ENCODE results near the gene PMFBP1. TPM values are rescaled to one million over a fixed set of nuclear protein-coding genes. Genes with fewer than 3 reads are reported as not detected.

PMFBP1 gene
- total and polyA plus RNA-seq, 12 donors, result 0.15 to 2.4 (median 0.55) TPM

GRCh38 chr16:72169708-72170107, 2.2 kb downstream of the PMFBP1 start:
- H3K27ac ChIP-seq, result no peak overlapping the region
- no peak for TF ChIP-seq POLR2A (IDR thresholded peaks at IDR 0.05)
- TF ChIP-seq, protein P1, sequence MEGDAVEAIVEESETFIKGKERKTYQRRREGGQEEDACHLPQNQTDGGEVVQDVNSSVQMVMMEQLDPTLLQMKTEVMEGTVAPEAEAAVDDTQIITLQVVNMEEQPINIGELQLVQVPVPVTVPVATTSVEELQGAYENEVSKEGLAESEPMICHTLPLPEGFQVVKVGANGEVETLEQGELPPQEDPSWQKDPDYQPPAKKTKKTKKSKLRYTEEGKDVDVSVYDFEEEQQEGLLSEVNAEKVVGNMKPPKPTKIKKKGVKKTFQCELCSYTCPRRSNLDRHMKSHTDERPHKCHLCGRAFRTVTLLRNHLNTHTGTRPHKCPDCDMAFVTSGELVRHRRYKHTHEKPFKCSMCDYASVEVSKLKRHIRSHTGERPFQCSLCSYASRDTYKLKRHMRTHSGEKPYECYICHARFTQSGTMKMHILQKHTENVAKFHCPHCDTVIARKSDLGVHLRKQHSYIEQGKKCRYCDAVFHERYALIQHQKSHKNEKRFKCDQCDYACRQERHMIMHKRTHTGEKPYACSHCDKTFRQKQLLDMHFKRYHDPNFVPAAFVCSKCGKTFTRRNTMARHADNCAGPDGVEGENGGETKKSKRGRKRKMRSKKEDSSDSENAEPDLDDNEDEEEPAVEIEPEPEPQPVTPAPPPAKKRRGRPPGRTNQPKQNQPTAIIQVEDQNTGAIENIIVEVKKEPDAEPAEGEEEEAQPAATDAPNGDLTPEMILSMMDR (IDR thresholded peaks at IDR 0.05), result no peak
- no peaks in the 10 kb centered on the region for H3K9me3 ChIP-seq (replicated peaks in 1 of 3)
- no peak for DNase-seq
- H3K36me3 ChIP-seq (replicated peaks in 1 of 2), result no peaks in the 10 kb centered on the region
- intact Hi-C loops (cut with DNase I), result no loop called here
- 67 to 86% (median 76%) methylated on average over 1 of the region's 1 CpG for WGBS, 4 donors
- no peaks in the 10 kb centered on the region for H3K4me1 ChIP-seq (replicated peaks in 1 of 2)
- no peak overlapping the region for H3K4me3 ChIP-seq
- no peaks in the 10 kb centered on the region for H3K27me3 ChIP-seq

DNA sequence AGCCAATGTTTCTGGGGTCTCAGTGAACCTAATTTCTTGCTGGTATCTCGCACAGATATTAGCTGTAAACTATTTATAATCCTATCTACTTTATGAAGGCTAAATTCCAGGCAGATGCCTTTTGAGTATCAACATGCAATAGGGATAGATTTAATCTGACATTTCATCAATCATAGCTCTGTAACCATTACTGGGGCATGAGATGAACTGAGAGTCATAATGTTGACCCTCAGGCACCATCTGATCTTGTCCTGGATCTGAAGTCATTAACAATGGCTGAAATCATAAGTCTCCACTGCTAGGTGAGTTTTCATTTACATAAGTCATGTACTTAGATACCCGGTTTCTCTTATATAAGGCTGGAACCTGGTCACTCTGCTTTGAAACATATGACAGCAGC, 3.6 kb downstream of the PMFBP1 start:
- Histone ChIP-seq H3K4me3 (no peak overlapping the region), H3K27ac (no peak overlapping the region), H3K36me3 (replicated peaks in 1 of 2) (no peaks in the 10 kb centered on the region), H3K4me1 (replicated peaks in 1 of 2) (no peaks in the 10 kb centered on the region), H3K27me3 (no peaks in the 10 kb centered on the region), H3K9me3 (replicated peaks in 1 of 3) (no peaks in the 10 kb centered on the region)
- intact Hi-C loops (cut with DNase I), result no loop called here
- no peak for DNase-seq
- TF ChIP-seq POLR2A (IDR thresholded peaks at IDR 0.05), result no peak
- TF ChIP-seq, protein P1 (IDR thresholded peaks at IDR 0.05), result no peak
- 67 to 85% (median 72%) methylated on average over 2 of the region's 2 CpGs for WGBS, 4 donors

DNA sequence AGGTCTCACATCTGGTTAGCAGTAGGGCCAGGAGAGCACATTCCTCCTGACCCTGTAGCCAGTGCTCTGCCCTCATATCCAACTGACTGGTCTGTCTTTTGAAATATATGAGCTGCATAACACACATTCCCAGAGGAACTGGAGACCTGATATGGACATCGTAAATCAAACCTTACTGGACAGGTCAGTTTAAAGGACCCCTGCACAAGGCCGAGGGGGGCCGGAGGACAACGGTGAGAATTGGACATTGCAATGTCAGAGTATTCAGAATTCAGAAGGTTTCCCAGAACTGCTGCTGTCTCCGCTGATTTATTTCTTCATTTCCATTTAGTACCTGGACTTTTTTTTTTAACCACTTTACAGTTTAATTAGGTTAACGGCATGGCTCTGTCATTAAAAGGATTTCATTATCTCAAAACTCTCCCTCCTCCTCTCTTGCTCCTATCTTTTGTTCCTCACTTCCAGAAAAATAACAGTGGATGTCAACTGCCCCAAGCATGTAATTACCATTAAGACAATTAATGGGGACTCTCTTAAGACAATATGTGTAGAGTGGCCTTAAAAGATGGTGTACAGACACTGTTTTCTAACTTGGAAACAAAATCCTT, 4.9 kb downstream of the PMFBP1 start:
- TF ChIP-seq POLR2A (IDR thresholded peaks at IDR 0.05), result no peak
- TF ChIP-seq, protein P1 (IDR thresholded peaks at IDR 0.05), result no peak
- DNase-seq, result no peak
- Histone ChIP-seq H3K4me3 (no peak overlapping the region), H3K36me3 (replicated peaks in 1 of 2) (no peaks in the 10 kb centered on the region), H3K4me1 (replicated peaks in 1 of 2) (no peaks in the 10 kb centered on the region), H3K27ac (no peak overlapping the region), H3K9me3 (replicated peaks in 1 of 3) (no peaks in the 10 kb centered on the region), H3K27me3 (no peaks in the 10 kb centered on the region)
- WGBS, 4 donors, result 44 to 60% (median 51%) methylated on average over 6 of the region's 6 CpGs
- intact Hi-C loops (cut with DNase I), result no loop called here

DNA sequence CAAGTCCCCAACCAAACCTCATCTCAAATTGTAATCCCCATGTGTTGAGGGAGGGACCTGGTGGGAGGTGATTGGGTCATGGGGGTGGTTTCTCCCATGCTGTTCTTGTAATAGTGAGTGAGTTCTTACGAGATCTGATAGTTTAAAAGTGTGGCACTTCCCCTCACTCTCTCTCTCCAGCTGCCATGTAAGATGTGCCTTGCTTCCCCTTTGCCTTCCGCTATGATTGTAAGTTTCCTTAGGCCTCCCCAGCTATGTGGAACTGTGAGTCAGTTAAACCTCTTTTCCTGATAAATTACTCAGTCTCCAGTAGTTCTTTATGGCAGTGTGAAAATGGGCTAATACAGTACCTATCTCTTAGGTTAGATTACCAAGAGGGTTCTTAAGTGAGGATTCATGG, 5.8 kb downstream of the PMFBP1 start:
- H3K4me1 ChIP-seq (replicated peaks in 1 of 2), result no peaks in the 10 kb centered on the region
- no peaks in the 10 kb centered on the region for H3K9me3 ChIP-seq (replicated peaks in 1 of 3)
- intact Hi-C loops (cut with DNase I), result no loop called here
- no peak for TF ChIP-seq POLR2A (IDR thresholded peaks at IDR 0.05)
- TF ChIP-seq, protein P1 (IDR thresholded peaks at IDR 0.05), result no peak
- H3K4me3 ChIP-seq, result no peak overlapping the region
- H3K27me3 ChIP-seq, result no peaks in the 10 kb centered on the region
- no peaks in the 10 kb centered on the region for H3K36me3 ChIP-seq (replicated peaks in 1 of 2)
- no peak overlapping the region for H3K27ac ChIP-seq
- DNase-seq, result no peak
- 73 to 88% (median 82%) methylated on average over 2 of the region's 2 CpGs for WGBS, 4 donors

All from adrenal gland (tissue), 12 donors.